Right ventricle myocardium inferior (tissue), 1 donor: Measurements from ENCODE around the gene TMED6. TPM values are rescaled to one million over a fixed set of nuclear protein-coding genes. Genes with fewer than 3 reads are reported as not detected.

Experiments
- ATAC-seq: fragments of 200-7000 bp; cut with Tn5 transposase; one replicate; pipeline ENCODE4 v1.9.1; 2020; ENCODE audit warnings: mild to moderate bottlenecking, moderate library complexity
- DNase-seq: peaks from one replicate; pipeline ENCODE4 v3.0.0; 2021; ENCODE audit errors: missing footprints
- intact Hi-C: fragments of 100-400 bp; cut with DNase I; formaldehyde crosslinking; loops from one replicate; pipeline ENCODE4 v1.11.0; 2022
- total RNA-seq: library from RNA; stranded (reverse); fragmentation: NEBNext Ultra II Directional; extraction: Animal tissue kit (Norgen Biotek cat#: 25700); gene quantifications from one replicate; pipeline ENCODE4 v1.2.1, GENCODE V29; 2021
- donor health status: DM: no; HTN: yes; CAD: no; lungs with severe emphysema.

The TMED6 gene
- total RNA-seq, 1 donor from 2014 or later: not detected

DNA sequence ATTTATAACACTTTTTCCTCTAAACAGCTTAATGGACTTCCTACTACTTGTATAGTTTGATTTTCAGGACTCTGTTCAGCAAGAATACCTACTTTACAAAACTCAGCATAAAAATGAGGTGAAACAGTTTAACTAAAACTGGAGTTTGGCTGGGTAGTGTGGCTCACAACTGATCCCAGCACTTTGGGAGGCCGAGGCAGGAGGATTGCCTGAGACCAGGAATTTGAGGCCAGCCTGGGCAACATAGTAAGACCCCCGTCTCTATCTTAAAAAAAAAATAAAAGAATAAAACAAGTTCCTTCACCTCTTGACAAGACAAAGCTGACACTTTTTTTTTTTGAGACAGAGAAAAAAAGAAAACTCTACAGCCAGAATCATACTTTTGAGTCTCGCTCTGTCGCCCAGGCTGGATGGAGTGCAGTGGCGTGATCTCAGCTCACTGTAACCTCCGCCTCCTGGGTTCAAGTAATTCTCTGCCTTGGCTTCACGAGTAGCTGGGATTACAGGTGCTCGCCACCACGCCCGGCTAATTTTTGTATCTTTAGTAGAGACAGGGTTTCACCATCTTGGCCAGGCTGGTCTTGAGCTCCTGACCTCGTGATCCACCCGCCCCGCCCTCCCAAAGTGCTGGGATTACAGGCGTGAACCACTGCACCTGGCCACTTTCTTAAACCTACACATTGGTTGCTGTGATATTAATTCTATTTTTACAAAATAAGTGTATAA, 23.8 kb downstream of the TMED6 start:
- intact Hi-C loops: no loop called here
- no peak for ATAC-seq
- DNase-seq: no peak

GRCh38 chr16:69326172-69326873, 25.3 kb downstream of the TMED6 start:
- DNase-seq (no peak), ATAC-seq (no peak)
- intact Hi-C loops: no loop called here

DNA sequence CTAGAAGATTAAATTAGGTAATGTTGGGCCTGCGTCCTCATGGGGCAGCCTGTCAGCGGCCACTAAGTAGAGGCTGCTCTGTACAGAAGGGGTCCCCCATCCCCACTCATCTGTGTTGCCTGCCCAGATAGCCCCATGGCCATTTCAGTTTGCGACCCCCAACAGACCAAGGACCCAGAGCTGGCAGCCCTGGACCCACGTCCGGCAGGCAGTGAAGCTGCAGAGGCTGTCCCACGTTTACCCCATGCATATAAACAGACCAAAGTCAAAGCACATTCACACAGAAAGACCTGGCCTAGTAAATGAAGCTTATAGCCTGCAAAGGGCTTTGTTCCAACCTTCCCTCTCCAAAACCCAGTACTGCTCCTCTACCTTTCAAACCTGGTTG, 25.8 kb downstream of the TMED6 start:
- no peak for ATAC-seq
- no peak for DNase-seq
- intact Hi-C loops: no loop called here

- intact Hi-C loops: no loop called here
- ATAC-seq (no peak), DNase-seq (no peak)
Observed at GRCh38 chr16:69324585-69325253, 26.9 kb downstream of the TMED6 start.

GRCh38 chr16:69324013-69324531, 27.5 kb downstream of the TMED6 start:
- intact Hi-C loops: no loop called here
- ATAC-seq (peak; percentile 59), DNase-seq (peak; percentile 86)

- ATAC-seq: no peak
- DNase-seq: no peak
- intact Hi-C loops: no loop called here
Observed at GRCh38 chr16:69323415-69323814, 28.2 kb downstream of the TMED6 start.

DNA sequence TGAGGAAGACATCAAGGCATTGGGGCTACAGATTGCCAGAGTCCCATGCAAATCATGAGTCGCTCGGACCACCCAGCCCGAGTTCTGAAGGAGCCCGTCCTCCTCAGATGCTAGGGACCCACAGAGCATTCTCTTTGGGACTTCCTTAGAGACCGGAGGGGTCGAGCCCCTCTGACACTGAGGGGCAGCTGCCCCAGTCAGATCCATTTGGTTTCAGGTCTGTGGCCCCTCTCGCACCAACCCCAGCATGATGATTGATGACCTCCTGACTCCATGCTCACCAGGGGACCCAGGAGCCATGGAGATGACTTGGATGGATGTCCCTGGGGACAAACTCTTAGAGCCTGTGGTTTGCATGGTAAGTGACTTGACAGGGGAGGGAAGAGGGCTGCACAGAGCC, 29.2 kb downstream of the TMED6 start:
- ATAC-seq: no peak
- intact Hi-C loops: no loop called here
- DNase-seq: no peak

GRCh38 chr16:69321080-69321479, 30.5 kb downstream of the TMED6 start:
- intact Hi-C loops: no loop called here
- no peak for DNase-seq
- ATAC-seq: no peak

DNA sequence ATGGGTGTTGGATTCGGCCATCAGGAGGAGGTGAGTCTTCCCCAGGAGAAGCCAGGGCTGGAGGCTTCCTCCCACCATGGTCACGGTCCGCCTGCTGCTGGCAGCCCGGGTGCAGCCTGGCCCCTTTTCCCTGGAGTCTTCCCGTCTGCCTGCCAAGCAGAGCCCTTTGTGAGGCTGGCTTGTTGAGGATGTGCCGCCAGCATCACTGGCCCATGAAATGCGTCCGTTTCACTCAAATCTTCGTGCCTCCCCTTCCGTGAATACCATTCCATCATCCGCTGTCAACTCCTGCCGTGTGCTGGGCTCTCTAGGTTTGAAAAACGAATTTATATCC, 30.9 kb downstream of the TMED6 start:
- DNase-seq (no peak), ATAC-seq (no peak)
- intact Hi-C loops: no loop called here

DNA sequence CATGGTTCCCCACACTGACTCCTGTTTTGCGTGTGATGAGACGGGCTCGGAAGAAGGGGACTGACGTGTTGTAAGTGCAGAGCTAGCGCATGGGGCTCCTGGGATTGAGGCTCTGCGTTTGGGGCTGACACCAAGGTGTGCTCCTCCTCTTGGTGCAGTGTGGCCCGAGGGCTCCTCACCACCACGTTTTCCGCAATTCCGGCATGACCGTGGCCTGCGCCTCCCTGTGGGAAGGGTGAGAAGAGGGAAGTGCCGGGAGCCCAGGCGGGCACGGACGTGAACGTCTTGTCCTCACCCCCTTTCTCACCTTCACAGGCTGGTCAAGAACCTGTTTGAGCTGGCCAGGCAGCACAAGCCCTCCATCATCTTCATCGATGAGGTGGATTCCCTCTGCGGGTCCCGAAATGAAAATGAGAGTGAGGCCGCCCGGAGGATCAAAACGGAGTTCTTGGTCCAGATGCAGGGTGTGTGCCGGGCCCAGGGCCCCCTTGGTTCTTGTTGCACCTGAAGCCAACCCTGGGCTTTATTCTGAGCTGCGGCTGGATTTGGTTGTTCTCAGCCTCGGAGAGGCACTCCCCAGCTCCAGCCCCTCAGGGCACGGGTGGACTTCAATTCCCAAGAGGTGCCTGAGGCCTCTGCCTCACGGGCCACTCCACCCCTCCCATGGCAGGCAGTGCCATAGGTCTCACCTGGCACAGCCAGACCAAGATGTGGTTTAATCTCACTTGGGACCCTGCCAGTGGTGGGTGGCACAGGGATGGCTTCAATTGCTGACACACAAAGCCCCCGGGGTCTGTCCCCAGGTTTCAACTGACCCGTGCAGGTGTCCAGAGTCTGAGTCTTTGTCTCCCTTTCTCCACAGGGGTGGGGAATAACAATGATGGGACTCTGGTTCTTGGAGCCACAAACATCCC, 31.5 kb downstream of the TMED6 start:
- no peak for ATAC-seq
- intact Hi-C loops: no loop called here
- no peak for DNase-seq

- ATAC-seq (no peak), DNase-seq (no peak)
- intact Hi-C loops: no loop called here
Observed at GRCh38 chr16:69319381-69319780, 32.2 kb downstream of the TMED6 start.

DNA sequence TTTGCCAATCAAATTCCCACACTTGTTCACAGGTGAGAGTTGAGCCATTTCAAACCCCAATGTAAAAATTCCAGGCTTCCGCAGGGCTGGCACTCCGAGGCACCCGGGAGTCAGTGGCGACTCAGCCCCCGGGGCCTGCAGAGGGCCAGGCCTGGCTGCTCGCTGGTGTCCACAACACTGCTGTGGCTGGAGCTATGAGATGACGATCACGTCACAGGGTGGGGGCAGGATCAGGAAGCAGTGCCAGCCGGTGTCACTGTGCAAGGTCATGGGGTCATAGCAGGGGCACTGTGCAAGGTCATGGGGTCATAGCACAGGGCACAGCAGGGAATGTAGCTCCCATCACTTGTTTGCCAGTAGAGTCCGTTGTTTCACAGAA, 32.7 kb downstream of the TMED6 start:
- no peak for DNase-seq
- no peak for ATAC-seq
- intact Hi-C loops: no loop called here

- intact Hi-C loops: no loop called here
- no peak for ATAC-seq
- no peak for DNase-seq
Observed at GRCh38 chr16:69318177-69318910, 33.2 kb downstream of the TMED6 start.

DNA sequence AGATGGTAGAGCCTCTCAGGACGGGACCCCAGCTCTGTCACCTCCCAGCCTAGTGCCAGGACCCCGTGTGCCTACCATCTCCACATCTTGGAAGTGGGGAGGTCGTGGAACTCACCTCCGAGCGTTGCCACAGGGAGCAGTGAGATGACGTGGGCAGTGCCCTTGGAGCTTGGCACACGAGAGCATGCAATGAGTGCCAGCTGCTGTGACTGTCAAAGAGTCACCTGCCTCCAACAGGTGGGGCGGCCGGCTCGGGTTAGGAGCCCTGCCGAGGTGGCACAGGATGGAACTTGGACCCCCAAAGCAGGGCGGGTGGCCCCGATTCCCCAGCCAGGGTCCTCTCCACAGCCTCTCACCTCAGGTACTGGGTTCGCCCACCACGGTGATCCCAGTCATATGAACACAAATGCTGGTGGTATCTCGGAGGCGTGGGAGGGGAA, 35.0 kb downstream of the TMED6 start:
- DNase-seq (no peak), ATAC-seq (no peak)
- intact Hi-C loops: no loop called here

GRCh38 chr16:69315486-69316311, 35.9 kb downstream of the TMED6 start:
- intact Hi-C loops: no loop called here
- ATAC-seq: no peak

DNA sequence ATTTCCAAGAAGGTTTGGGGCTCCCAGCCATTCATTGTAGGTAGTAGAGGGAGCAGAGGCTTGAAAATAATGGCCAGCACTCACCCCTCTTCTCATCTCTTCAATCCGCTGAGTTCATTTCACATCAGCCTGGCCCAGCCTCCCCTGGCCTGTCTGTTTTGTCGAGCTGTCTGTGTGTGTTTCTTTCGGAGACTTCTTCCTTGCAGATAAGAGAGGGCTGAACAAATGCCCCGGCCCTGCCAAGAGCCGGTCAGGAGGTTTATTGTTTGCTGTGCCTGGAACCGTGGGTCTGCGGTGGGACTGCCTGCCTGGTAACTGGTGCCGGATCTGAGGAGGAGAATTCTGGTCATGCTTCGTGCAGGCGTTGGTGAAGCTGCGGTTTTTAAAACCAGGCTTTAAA, 37.1 kb downstream of the TMED6 start:
- DNase-seq: no peak
- intact Hi-C loops: no loop called here
- ATAC-seq: no peak

More at GRCh38 chr16:69315486-69316311, 35.9 kb downstream of the TMED6 start:
- DNase-seq: no peak

DNA sequence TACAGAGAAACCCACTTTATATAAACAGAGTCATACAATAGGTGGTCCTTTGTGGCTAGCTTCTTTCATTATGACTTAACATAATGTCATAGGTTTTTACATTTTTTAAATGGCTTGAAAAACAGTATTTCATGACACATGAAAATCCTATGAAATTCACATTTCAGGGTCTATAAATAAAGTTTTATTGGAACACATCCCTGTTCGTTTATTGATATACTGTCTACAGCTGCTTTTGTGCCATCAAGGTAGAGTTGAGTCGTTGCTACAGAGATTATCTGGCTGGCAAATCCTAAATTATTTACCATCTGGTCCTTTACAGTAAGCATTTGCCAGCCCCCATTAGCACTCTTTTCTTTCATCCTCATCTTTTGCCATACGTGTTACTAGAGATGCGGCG, 38.1 kb downstream of the TMED6 start:
- intact Hi-C loops: no loop called here
- DNase-seq: no peak
- no peak for ATAC-seq
